Activated CD8-positive, alpha-beta memory T cell treated with anti-CD3 and anti-CD28 coated beads for 24 hours (primary cell): ENCODE data around the gene CSTB.

Experiments used
- DNase-seq: peaks from one replicate; pipeline ENCODE4 v3.0.0-alpha.2; 2020

CSTB gene

GRCh38 chr21:43810505-43811261 is 34.6 kb upstream of the CSTB start:
- DNase-seq: peak; percentile 98

- DNase-seq: no peak
Observed at GRCh38 chr21:43809853-43810504, 33.9 kb upstream of the CSTB start.

- DNase-seq: no peak
Observed at GRCh38 chr21:43809346-43809799, 33.3 kb upstream of the CSTB start.

GRCh38 chr21:43808832-43809251 is 32.7 kb upstream of the CSTB start:
- DNase-seq: no peak

- no peak for DNase-seq
Observed at GRCh38 chr21:43808367-43808766, 32.3 kb upstream of the CSTB start.

- no peak for DNase-seq
Observed at GRCh38 chr21:43806017-43806710, 30.1 kb upstream of the CSTB start.

- DNase-seq: no peak
Observed at GRCh38 chr21:43805275-43805800, 29.2 kb upstream of the CSTB start.

GRCh38 chr21:43803558-43804300 is 27.6 kb upstream of the CSTB start:
- DNase-seq: no peak

- DNase-seq: no peak
Observed at GRCh38 chr21:43802713-43803313, 26.7 kb upstream of the CSTB start.

- DNase-seq: no peak
Observed at GRCh38 chr21:43801006-43801783, 25.1 kb upstream of the CSTB start.

- no peak for DNase-seq
Observed at GRCh38 chr21:43800566-43800965, 24.5 kb upstream of the CSTB start.

GRCh38 chr21:43800124-43800523 is 24.0 kb upstream of the CSTB start:
- DNase-seq: no peak

- no peak for DNase-seq
Observed at GRCh38 chr21:43799301-43799840, 23.3 kb upstream of the CSTB start.

- no peak for DNase-seq
Observed at GRCh38 chr21:43797925-43798715, 22.0 kb upstream of the CSTB start.

- no peak for DNase-seq
Observed at GRCh38 chr21:43797415-43797814, 21.3 kb upstream of the CSTB start.

GRCh38 chr21:43794857-43795256 is 18.7 kb upstream of the CSTB start:
- DNase-seq: no peak

GRCh38 chr21:43794311-43794710 is 18.2 kb upstream of the CSTB start:
- DNase-seq: no peak

- no peak for DNase-seq
Observed at GRCh38 chr21:43793243-43793642, 17.1 kb upstream of the CSTB start.

GRCh38 chr21:43792406-43792805 is 16.3 kb upstream of the CSTB start:
- DNase-seq: no peak

- DNase-seq: no peak
Observed at GRCh38 chr21:43790010-43790524, 14.0 kb upstream of the CSTB start.
